ENCODE data around the gene MYBPC3.

MYBPC3 gene

GRCh38 chr11:47357985-47358730, 5.7 kb upstream of the MYBPC3 start:
- no peak for DNase-seq (ENCODE audit: low spot score)

GRCh38 chr11:47356998-47357329, 4.5 kb upstream of the MYBPC3 start:
- DNase-seq (ENCODE audit: low spot score) = no peak

- DNase-seq (ENCODE audit: low spot score) = no peak
Measured at GRCh38 chr11:47356129-47356997, 3.9 kb upstream of the MYBPC3 start.

- peak; percentile 97 for DNase-seq (ENCODE audit: low spot score)
Measured at GRCh38 chr11:47355283-47356128, 3.0 kb upstream of the MYBPC3 start.

- peak; percentile 66 for DNase-seq (ENCODE audit: low spot score)
Measured at GRCh38 chr11:47354913-47355282, 2.4 kb upstream of the MYBPC3 start.

GRCh38 chr11:47353978-47354774, 1.7 kb upstream of the MYBPC3 start:
- no peak for DNase-seq (ENCODE audit: low spot score)

- no peak for DNase-seq (ENCODE audit: low spot score)
Measured at GRCh38 chr11:47351156-47352126, 1.1 kb downstream of the MYBPC3 start.

GRCh38 chr11:47350315-47350714, 2.2 kb downstream of the MYBPC3 start:
- DNase-seq (ENCODE audit: low spot score) = no peak

GRCh38 chr11:47349521-47350095, 2.9 kb downstream of the MYBPC3 start:
- no peak for DNase-seq (ENCODE audit: low spot score)

- DNase-seq (ENCODE audit: low spot score) = no peak
Measured at GRCh38 chr11:47348859-47349258, 3.6 kb downstream of the MYBPC3 start.

GRCh38 chr11:47348131-47348802, 4.2 kb downstream of the MYBPC3 start:
- DNase-seq (ENCODE audit: low spot score) = no peak

GRCh38 chr11:47347137-47347536, 5.4 kb downstream of the MYBPC3 start:
- DNase-seq (ENCODE audit: low spot score) = no peak

- no peak for DNase-seq (ENCODE audit: low spot score)
Measured at GRCh38 chr11:47345890-47346563, 6.5 kb downstream of the MYBPC3 start.

- no peak for DNase-seq (ENCODE audit: low spot score)
Measured at GRCh38 chr11:47342854-47343253, 9.6 kb downstream of the MYBPC3 start.

GRCh38 chr11:47342036-47342803, 10.3 kb downstream of the MYBPC3 start:
- DNase-seq (ENCODE audit: low spot score) = no peak

GRCh38 chr11:47340980-47341775, 11.3 kb downstream of the MYBPC3 start:
- DNase-seq (ENCODE audit: low spot score) = no peak

GRCh38 chr11:47340010-47340409, 12.5 kb downstream of the MYBPC3 start:
- DNase-seq (ENCODE audit: low spot score) = no peak

All from ecto neural progenitor cell (in vitro differentiated cells).